GM23338 (cell line): ENCODE results near the gene ZHX3. TPM values are rescaled to one million over a fixed set of nuclear protein-coding genes. Genes with fewer than 3 reads are reported as not detected.

ENCODE experiments used
- ATAC-seq: fragments of 200-7000 bp; cut with Tn5 transposase; 3 replicates; pipeline ENCODE4 v1.9.1; 2020
- DNase-seq: peaks from one replicate; pipeline ENCODE4 v3.0.0-alpha.2; 2015; ENCODE audit warnings: low spot score
- H2AFZ ChIP-seq: fragments of 200-600 bp; sonication (generic); 2 replicates; pipeline ENCODE4 v1.8.0; 2016; ENCODE audit warnings: antibody characterized with exemption, mild to moderate bottlenecking, moderate library complexity
- H3F3A ChIP-seq: fragments of 200-600 bp; sonication (generic); replicated peaks from 2 replicates; pipeline ENCODE4 v1.8.0; 2017; ENCODE audit warnings: antibody characterized with exemption, mixed run types, low read depth
- H3K27ac ChIP-seq: fragments of 200-600 bp; sonication (generic); 2 replicates; pipeline ENCODE4 v1.6.1; 2016; ENCODE audit warnings: low read depth
- H3K27me3 ChIP-seq: fragments of 200-600 bp; sonication (generic); 2 replicates; pipeline ENCODE4 v1.8.0; 2016; ENCODE audit warnings: mild to moderate bottlenecking, mixed run types, moderate library complexity; ENCODE audit not compliant: insufficient read depth
- H3K36me3 ChIP-seq: fragments of 200-600 bp; sonication (generic); 2 replicates; pipeline ENCODE4 v1.8.0; 2016; ENCODE audit warnings: mild to moderate bottlenecking; ENCODE audit not compliant: insufficient read depth
- H3K4me1 ChIP-seq: fragments of 200-600 bp; sonication (generic); 2 replicates; pipeline ENCODE4 v1.8.0; 2016; ENCODE audit warnings: mild to moderate bottlenecking, moderate library complexity; ENCODE audit not compliant: insufficient read depth
- H3K4me2 ChIP-seq: fragments of 200-600 bp; sonication (generic); 2 replicates; pipeline ENCODE4 v1.7.1; 2017; ENCODE audit warnings: mixed run types
- H3K4me3 ChIP-seq: fragments of 200-600 bp; sonication (generic); 2 replicates; pipeline ENCODE4 v1.6.1; 2016; ENCODE audit warnings: mixed run types
- H3K79me2 ChIP-seq: fragments of 200-600 bp; sonication (generic); replicated peaks from 2 replicates; pipeline ENCODE4 v1.8.0; 2017; ENCODE audit warnings: mild to moderate bottlenecking; ENCODE audit not compliant: insufficient read depth
- H3K9me2 ChIP-seq: fragments of 200-600 bp; sonication (generic); 2 replicates; pipeline ENCODE4 v1.8.0; 2017; ENCODE audit not compliant: insufficient read depth
- H4K20me1 ChIP-seq: fragments of 200-600 bp; sonication (generic); replicated peaks from 2 replicates; pipeline ENCODE4 v1.8.0; 2017; ENCODE audit warnings: mild to moderate bottlenecking; ENCODE audit not compliant: insufficient read depth
- H3K27ac Mint-ChIP-seq: 2 replicates; pipeline ENCODE4 v1.8.0; 2020; ENCODE audit warnings: inconsistent platforms, mild to moderate bottlenecking, moderate library complexity, mixed read lengths
- H3K27me3 Mint-ChIP-seq: 3 replicates; pipeline ENCODE4 v1.8.0; 2022; ENCODE audit warnings: low read depth, mild to moderate bottlenecking, moderate library complexity, mixed read lengths, inconsistent platforms; ENCODE audit not compliant: insufficient read depth, poor library complexity
- H3K36me3 Mint-ChIP-seq: 3 replicates; pipeline ENCODE4 v1.8.0; 2021; ENCODE audit warnings: low read depth, mild to moderate bottlenecking, inconsistent platforms, moderate library complexity, mixed read lengths
- H3K4me1 Mint-ChIP-seq: 3 replicates; pipeline ENCODE4 v1.8.0; 2020; ENCODE audit warnings: mild to moderate bottlenecking, inconsistent platforms, mixed read lengths
- H3K4me3 Mint-ChIP-seq: 3 replicates; pipeline ENCODE4 v1.8.0; 2021; ENCODE audit warnings: moderate library complexity, mild to moderate bottlenecking, inconsistent platforms, mixed read lengths
- H3K9me3 Mint-ChIP-seq: 3 replicates; pipeline ENCODE4 v1.8.0; 2020; ENCODE audit warnings: moderate library complexity, mild to moderate bottlenecking, inconsistent platforms, mixed read lengths
- CREB1 ChIP-seq: fragments of 250-450 bp; sonication (Bioruptor Pico); IDR thresholded peaks from 2 replicates; pipeline ENCODE4 v1.5.0; 2020; ENCODE audit warnings: low read depth, mild to moderate bottlenecking, moderate library complexity
- CTCF ChIP-seq, 2 experiments: fragments of 200-600 bp in 1 of 2; sonication (generic) in 1 of 2; conservative IDR thresholded peaks; 2 replicates each; pipeline versions ENCODE4 v1.5.1 to v1.6.1; 2016 to 2017; ENCODE audit warnings: antibody characterized with exemption in 2 of 2, low read depth in 2 of 2, mild to moderate bottlenecking in 2 of 2, moderate library complexity in 1 of 2
- ETS1 ChIP-seq: IDR thresholded peaks from 2 replicates; pipeline ENCODE4 v1.6.1; 2016; ENCODE audit warnings: antibody characterized with exemption
- EZH2 ChIP-seq: fragments of 200-600 bp; sonication (generic); IDR thresholded peaks from one replicate; pipeline ENCODE4 v1.8.0; 2017; ENCODE audit warnings: antibody characterized with exemption, mild to moderate bottlenecking, low read depth; ENCODE audit not compliant: unreplicated experiment
- EZH2phosphoT487 ChIP-seq: fragments of 200-600 bp; sonication (generic); IDR thresholded peaks from one replicate; pipeline ENCODE4 v1.8.1; 2018; ENCODE audit warnings: antibody characterized with exemption; ENCODE audit not compliant: unreplicated experiment
- NANOG ChIP-seq: IDR thresholded peaks from 2 replicates; pipeline ENCODE4 v1.6.1; 2016; ENCODE audit warnings: antibody characterized with exemption, borderline replicate concordance
- REST ChIP-seq: IDR thresholded peaks from one replicate; pipeline ENCODE4 v1.6.1; 2018; ENCODE audit warnings: antibody characterized with exemption; ENCODE audit not compliant: unreplicated experiment
- STAT1 ChIP-seq: IDR thresholded peaks from one replicate; pipeline ENCODE4 v1.6.1; 2016; ENCODE audit warnings: antibody characterized with exemption; ENCODE audit not compliant: unreplicated experiment
- ZNF114 ChIP-seq: fragments of 250-450 bp; sonication (Bioruptor Pico); IDR thresholded peaks from 2 replicates; pipeline ENCODE4 v1.5.0; 2020; ENCODE audit warnings: mild to moderate bottlenecking, moderate library complexity
- ZNF331 ChIP-seq: fragments of 250-450 bp; sonication (Bioruptor Pico); IDR thresholded peaks from 2 replicates; pipeline ENCODE4 v1.5.0; 2020; ENCODE audit warnings: low read depth, mild to moderate bottlenecking, moderate library complexity
- polyA plus RNA-seq: library from polyadenylated mRNA; unstranded; fragments of >200 nt; fragmentation: Nextera tagmentation; extraction: Ambion mirVana; gene quantifications from 2 replicates; pipeline ENCODE4 v1.2.1, GENCODE V29; 2016
- total RNA-seq: library from RNA; depleted of rRNA; stranded (reverse); fragments of >200 nt; shearing (Covaris generic); gene quantifications from 2 replicates; pipeline ENCODE4 v1.2.3, GENCODE V29; 2014

Gene ZHX3
- total and polyA plus RNA-seq, 2 experiments from 2014 or later, result 1.7 to 2.8 TPM

- no peak for DNase-seq
- H3K4me1 ChIP-seq, result no peaks in the 10 kb centered on the region
- H3K4me3 ChIP-seq, result no peak overlapping the region
- H3F3A ChIP-seq, result no peaks in the 10 kb centered on the region
- no peaks in the 10 kb centered on the region for H3K9me2 ChIP-seq
- TF ChIP-seq ZNF114 (CRISPR knock-in tag) (no peak), CTCF (conservative IDR thresholded peaks at IDR 0.05; ENCODE audit: low read depth in 2 of 2) (no peak)
- H3K4me1 Mint-ChIP-seq, result no peaks in the 10 kb centered on the region
- no peaks in the 10 kb centered on the region for H4K20me1 ChIP-seq
- no peak overlapping the region for H2AFZ ChIP-seq
- H3K4me2 ChIP-seq, result no peak overlapping the region
- H3K36me3 ChIP-seq, result no peaks in the 10 kb centered on the region
- no peak overlapping the region for H3K4me3 Mint-ChIP-seq
- H3K79me2 ChIP-seq, result no peaks in the 10 kb centered on the region
- no peak overlapping the region for H3K27ac Mint-ChIP-seq
- no peaks in the 10 kb centered on the region for H3K9me3 Mint-ChIP-seq
- no peak overlapping the region for H3K27ac ChIP-seq
- no peaks in the 10 kb centered on the region for H3K27me3 Mint-ChIP-seq
- ATAC-seq, result no peak
- H3K27me3 ChIP-seq, result no peaks in the 10 kb centered on the region
- no peaks in the 10 kb centered on the region for H3K36me3 Mint-ChIP-seq
Measured at GRCh38 chr20:41225091-41225490, 92.4 kb downstream of the ZHX3 start.

GRCh38 chr20:41224281-41224680, 93.2 kb downstream of the ZHX3 start:
- no peaks in the 10 kb centered on the region for H3K27me3 ChIP-seq
- H3K27ac Mint-ChIP-seq, result no peak overlapping the region
- no peaks in the 10 kb centered on the region for H4K20me1 ChIP-seq
- H3K36me3 ChIP-seq, result no peaks in the 10 kb centered on the region
- no peak overlapping the region for H3K4me3 ChIP-seq
- no peaks in the 10 kb centered on the region for H3K9me3 Mint-ChIP-seq
- no peaks in the 10 kb centered on the region for H3K79me2 ChIP-seq
- no peaks in the 10 kb centered on the region for H3K9me2 ChIP-seq
- no peaks in the 10 kb centered on the region for H3K27me3 Mint-ChIP-seq
- ATAC-seq (no peak), DNase-seq (no peak)
- no peaks in the 10 kb centered on the region for H3K36me3 Mint-ChIP-seq
- H3K4me2 ChIP-seq, result no peak overlapping the region
- no peak overlapping the region for H2AFZ ChIP-seq
- no peaks in the 10 kb centered on the region for H3F3A ChIP-seq
- no peaks in the 10 kb centered on the region for H3K4me1 Mint-ChIP-seq
- no peaks in the 10 kb centered on the region for H3K4me1 ChIP-seq
- H3K27ac ChIP-seq, result no peak overlapping the region
- H3K4me3 Mint-ChIP-seq, result no peak overlapping the region
- TF ChIP-seq REST (no peak), ZNF331 (no peak), CREB1 (CRISPR knock-in tag) (no peak), EZH2phosphoT487 (no peak), STAT1 (no peak), ETS1 (no peak), CTCF (conservative IDR thresholded peaks at IDR 0.05; ENCODE audit: low read depth in 2 of 2) (no peak), EZH2 (no peak), NANOG (no peak), ZNF114 (CRISPR knock-in tag) (no peak)
